Loucy (cell line): ENCODE results near the gene ANKRD30B.
"Not testable (repeated sequence)": the region's sequence is repeated elsewhere in the genome, so short reads cannot be mapped to it uniquely, and the experiment has no call there.

Experiments
- H2AFZ ChIP-seq: fragments of 200-600 bp; sonication (generic); 2 replicates; pipeline ENCODE4 v1.6.0; 2016; ENCODE audit warnings: antibody characterized with exemption, mild to moderate bottlenecking, low read length, moderate library complexity
- H3F3A ChIP-seq: fragments of 200-600 bp; 2 replicates; pipeline ENCODE4 v1.6.0; 2016; ENCODE audit warnings: antibody characterized with exemption, low read depth, mild to moderate bottlenecking
- H3K27me3 ChIP-seq: fragments of 200-600 bp; sonication (generic); 2 replicates; pipeline ENCODE4 v1.6.1; 2014; ENCODE audit warnings: low read length, mild to moderate bottlenecking; ENCODE audit not compliant: insufficient read depth, poor library complexity, severe bottlenecking
- H3K36me3 ChIP-seq: fragments of 200-600 bp; sonication (generic); 2 replicates; pipeline ENCODE4 v1.6.1; 2016; ENCODE audit warnings: low read length; ENCODE audit not compliant: insufficient read depth
- H3K4me1 ChIP-seq: fragments of 200-600 bp; sonication (generic); 2 replicates; pipeline ENCODE4 v1.5.1; 2014; ENCODE audit warnings: low read length, mild to moderate bottlenecking; ENCODE audit not compliant: insufficient read depth, poor library complexity, severe bottlenecking
- H3K4me2 ChIP-seq: fragments of 200-600 bp; sonication (generic); 2 replicates; pipeline ENCODE4 v1.6.0; 2014; ENCODE audit warnings: antibody characterized with exemption, low read length, low read depth, mild to moderate bottlenecking; ENCODE audit not compliant: poor library complexity, severe bottlenecking
- H3K4me3 ChIP-seq: fragments of 200-600 bp; sonication (generic); 2 replicates; pipeline ENCODE4 v1.5.1; 2014; ENCODE audit warnings: low read length, mild to moderate bottlenecking, mixed read lengths; ENCODE audit not compliant: poor library complexity, severe bottlenecking
- H3K79me2 ChIP-seq: fragments of 200-600 bp; sonication (generic); 2 replicates; pipeline ENCODE4 v1.6.1; 2014; ENCODE audit warnings: low read length; ENCODE audit not compliant: insufficient read depth
- H3K9ac ChIP-seq: fragments of 200-600 bp; sonication (generic); 2 replicates; pipeline ENCODE4 v1.6.0; 2014; ENCODE audit warnings: mild to moderate bottlenecking, low read depth, low read length, moderate library complexity; ENCODE audit not compliant: poor library complexity, severe bottlenecking
- H3K9me2 ChIP-seq: fragments of 200-600 bp; sonication (generic); replicated peaks from 2 replicates; pipeline ENCODE4 v1.6.1; 2016; ENCODE audit warnings: low read depth, low read length, mixed read lengths
- H3K9me3 ChIP-seq: fragments of 200-600 bp; sonication (generic); 2 replicates; pipeline ENCODE4 v1.6.1; 2014; ENCODE audit warnings: mild to moderate bottlenecking, antibody characterized with exemption, low read length, low read depth; ENCODE audit not compliant: insufficient read depth
- H4K20me1 ChIP-seq: fragments of 200-600 bp; sonication (generic); 2 replicates; pipeline ENCODE4 v1.6.0; 2014; ENCODE audit warnings: antibody characterized with exemption, low read length, mild to moderate bottlenecking; ENCODE audit not compliant: insufficient read depth, poor library complexity, severe bottlenecking
- EZH2phosphoT487 ChIP-seq: fragments of 200-600 bp; IDR thresholded peaks from 2 replicates; pipeline ENCODE4 v1.6.1; 2018; ENCODE audit warnings: antibody characterized with exemption, mild to moderate bottlenecking, moderate library complexity, borderline replicate concordance
- TF ChIP-seq, protein P1 (sequence below): fragments of 200-600 bp; sonication (generic); conservative IDR thresholded peaks from 2 replicates; pipeline ENCODE4 v1.5.1; 2014; ENCODE audit warnings: mild to moderate bottlenecking, antibody characterized with exemption, low read length

ANKRD30B gene, protein sequence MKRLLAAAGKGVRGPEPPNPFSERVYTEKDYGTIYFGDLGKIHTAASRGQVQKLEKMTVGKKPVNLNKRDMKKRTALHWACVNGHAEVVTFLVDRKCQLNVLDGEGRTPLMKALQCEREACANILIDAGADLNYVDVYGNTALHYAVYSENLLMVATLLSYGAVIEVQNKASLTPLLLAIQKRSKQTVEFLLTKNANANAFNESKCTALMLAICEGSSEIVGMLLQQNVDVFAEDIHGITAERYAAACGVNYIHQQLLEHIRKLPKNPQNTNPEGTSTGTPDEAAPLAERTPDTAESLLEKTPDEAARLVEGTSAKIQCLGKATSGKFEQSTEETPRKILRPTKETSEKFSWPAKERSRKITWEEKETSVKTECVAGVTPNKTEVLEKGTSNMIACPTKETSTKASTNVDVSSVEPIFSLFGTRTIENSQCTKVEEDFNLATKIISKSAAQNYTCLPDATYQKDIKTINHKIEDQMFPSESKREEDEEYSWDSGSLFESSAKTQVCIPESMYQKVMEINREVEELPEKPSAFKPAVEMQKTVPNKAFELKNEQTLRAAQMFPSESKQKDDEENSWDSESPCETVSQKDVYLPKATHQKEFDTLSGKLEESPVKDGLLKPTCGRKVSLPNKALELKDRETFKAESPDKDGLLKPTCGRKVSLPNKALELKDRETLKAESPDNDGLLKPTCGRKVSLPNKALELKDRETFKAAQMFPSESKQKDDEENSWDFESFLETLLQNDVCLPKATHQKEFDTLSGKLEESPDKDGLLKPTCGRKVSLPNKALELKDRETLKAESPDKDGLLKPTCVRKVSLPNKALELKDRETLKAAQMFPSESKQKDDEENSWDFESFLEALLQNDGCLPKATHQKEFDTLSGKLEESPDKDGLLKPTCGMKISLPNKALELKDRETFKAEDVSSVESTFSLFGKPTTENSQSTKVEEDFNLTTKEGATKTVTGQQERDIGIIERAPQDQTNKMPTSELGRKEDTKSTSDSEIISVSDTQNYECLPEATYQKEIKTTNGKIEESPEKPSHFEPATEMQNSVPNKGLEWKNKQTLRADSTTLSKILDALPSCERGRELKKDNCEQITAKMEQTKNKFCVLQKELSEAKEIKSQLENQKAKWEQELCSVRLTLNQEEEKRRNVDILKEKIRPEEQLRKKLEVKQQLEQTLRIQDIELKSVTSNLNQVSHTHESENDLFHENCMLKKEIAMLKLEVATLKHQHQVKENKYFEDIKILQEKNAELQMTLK (N-terminal part only)

DNA sequence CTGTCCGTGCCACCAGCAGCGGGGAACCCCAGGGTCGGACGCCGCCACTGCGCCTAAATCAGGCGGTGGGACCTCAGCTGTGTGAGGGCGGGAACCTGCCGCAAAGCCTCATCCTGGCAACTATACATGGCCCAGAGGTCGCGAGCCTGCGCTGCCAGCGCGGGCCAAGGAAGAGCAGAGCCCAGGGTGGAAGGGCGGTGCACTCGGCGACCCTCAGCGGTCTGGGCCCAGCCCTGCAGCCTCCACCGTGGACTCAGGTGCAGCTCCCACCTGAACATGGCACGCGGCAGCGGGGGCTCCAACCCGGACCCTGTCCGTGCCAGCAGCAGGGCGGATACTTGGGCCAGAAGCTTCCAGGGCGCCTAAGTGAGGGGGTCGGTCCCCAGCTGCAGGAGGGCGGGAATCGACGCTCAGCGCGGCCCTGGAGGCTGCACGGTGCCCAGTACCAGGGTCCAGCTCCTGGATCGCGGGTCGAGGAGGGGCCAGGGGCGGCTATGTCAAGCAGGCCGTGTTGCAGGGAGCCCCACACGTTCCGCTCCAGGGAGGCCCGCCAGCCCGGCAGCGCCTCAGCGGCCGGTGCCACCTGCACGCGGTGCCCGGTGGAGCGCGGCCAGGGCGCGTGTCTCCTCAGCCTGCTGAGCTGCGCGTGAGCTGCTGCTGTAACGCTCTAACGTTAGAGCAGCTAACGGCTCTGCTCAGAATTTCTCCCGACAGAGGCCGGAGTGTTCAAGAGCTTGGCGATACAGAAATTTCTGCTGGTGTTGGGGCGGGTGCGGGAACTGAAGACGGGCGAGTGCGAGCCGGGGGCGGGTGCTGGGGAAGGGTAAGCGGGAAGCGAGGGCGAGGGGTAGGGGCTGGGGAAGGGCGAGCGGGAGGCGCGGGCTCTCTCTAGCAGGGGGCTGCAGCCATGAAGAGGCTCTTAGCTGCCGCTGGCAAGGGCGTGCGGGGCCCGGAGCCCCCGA, at the start of gene ANKRD30B:
Gene ANKRD30B (plus strand): TSS at position 660 of the 962 bp plus-strand sequence. CDS start 248 bp downstream, at position 908.
- Histone ChIP-seq H3K4me2 (no peak within 1 kb of the TSS), H2AFZ (no peak within 1 kb of the TSS), H3F3A (no peaks in the 10 kb centered on the region), H3K4me3 (no peak within 1 kb of the TSS), H4K20me1 (no peaks in the 10 kb centered on the region), H3K9me3 (no peaks in the 10 kb centered on the region), H3K4me1 (no peaks in the 10 kb centered on the region), H3K27me3 (no peaks in the 10 kb centered on the region), H3K9ac (no peak within 1 kb of the TSS), H3K79me2 (no peaks in the 10 kb centered on the region), H3K36me3 (no peaks in the 10 kb centered on the region), H3K9me2 (no peaks in the 10 kb centered on the region)
- TF ChIP-seq, protein P1, sequence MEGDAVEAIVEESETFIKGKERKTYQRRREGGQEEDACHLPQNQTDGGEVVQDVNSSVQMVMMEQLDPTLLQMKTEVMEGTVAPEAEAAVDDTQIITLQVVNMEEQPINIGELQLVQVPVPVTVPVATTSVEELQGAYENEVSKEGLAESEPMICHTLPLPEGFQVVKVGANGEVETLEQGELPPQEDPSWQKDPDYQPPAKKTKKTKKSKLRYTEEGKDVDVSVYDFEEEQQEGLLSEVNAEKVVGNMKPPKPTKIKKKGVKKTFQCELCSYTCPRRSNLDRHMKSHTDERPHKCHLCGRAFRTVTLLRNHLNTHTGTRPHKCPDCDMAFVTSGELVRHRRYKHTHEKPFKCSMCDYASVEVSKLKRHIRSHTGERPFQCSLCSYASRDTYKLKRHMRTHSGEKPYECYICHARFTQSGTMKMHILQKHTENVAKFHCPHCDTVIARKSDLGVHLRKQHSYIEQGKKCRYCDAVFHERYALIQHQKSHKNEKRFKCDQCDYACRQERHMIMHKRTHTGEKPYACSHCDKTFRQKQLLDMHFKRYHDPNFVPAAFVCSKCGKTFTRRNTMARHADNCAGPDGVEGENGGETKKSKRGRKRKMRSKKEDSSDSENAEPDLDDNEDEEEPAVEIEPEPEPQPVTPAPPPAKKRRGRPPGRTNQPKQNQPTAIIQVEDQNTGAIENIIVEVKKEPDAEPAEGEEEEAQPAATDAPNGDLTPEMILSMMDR: no peak
- TF ChIP-seq EZH2phosphoT487: no peak

DNA sequence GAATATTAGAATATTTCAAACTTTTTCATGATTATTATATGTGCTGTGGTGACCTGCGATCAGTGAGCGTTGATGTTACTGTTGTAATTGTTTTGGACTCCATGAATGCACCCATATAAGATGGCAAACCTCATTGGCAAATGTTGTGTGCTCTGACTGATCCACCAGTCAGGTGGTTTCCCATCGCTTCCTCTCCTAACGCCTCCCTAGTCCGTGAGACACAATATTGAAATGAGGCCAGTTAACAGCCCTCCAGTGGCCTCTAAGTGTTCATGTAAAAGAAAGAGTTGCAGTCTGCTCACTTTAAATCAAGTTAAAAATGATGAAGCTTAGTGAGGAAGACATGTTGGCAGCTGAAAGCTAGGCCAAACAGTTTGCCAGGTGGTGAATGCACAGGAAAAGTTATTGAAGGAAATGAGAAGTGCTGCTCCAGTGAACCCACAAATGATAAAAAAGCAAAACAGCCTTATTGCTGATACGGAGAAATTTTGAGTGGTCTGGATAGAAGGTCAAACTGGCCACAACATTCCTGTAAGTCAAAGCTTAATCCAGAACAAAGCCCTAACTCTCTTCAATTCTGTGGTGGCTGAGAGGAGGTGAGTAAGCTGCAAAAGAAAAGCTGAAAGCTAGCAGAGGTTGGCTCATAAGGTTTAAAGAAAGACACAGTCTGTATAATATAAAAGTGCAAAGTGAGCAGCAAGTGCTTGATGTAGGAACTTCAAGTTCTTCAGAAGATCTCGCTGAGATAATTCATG, 46.5 kb upstream of the ANKRD30B start:
- not testable (repeated sequence) for H3K4me3 ChIP-seq, H4K20me1 ChIP-seq, H3K79me2 ChIP-seq, H3K4me2 ChIP-seq, H3K9ac ChIP-seq, H3K9me3 ChIP-seq, H3F3A ChIP-seq, H3K4me1 ChIP-seq, H2AFZ ChIP-seq, H3K9me2 ChIP-seq, H3K27me3 ChIP-seq, H3K36me3 ChIP-seq

DNA sequence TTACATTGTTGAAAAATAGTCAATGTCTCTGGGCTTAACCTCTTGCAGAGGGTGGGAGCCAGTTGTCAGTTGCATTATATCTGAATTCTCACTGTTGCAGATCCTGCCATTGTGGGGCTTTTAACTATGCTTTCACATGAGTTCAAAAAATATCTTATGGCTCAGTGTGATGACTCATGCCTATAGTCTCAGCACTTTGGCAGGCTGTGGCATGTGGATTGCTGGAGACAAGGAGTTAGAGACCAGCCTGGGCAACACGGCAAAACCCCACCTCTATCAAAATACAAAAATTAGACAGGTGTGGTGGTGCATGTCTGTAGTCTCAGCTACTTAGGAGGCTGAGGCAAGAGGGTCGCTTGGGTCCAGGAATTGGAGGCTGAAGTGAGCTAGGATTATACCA, 38.2 kb upstream of the ANKRD30B start:
- not testable (repeated sequence) for H4K20me1 ChIP-seq, H3K79me2 ChIP-seq, H3K9me3 ChIP-seq, H3K4me1 ChIP-seq, H3K27me3 ChIP-seq, H3F3A ChIP-seq, H3K4me2 ChIP-seq, H3K36me3 ChIP-seq, H3K9me2 ChIP-seq, H3K9ac ChIP-seq, H3K4me3 ChIP-seq, H2AFZ ChIP-seq

DNA sequence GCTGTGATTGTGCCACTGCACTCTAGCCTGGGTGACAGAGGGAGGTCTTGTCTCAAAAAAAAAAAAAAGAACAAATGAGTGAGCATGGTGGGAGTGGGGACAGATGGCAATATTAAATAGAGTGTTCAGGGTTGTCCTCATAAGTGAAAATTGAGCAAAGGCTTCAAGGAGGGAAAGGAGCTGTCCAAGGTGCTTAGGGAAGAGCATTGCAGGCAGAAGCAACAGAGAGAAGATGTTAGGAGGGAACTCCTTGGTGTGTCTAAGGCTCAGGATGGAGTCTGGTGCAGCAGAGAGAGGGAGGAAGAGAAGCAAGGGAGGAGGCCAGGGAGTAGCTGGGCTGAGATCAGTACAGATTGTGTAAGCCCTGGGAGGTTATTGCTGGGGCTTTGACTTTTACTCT, 26.4 kb upstream of the ANKRD30B start:
- not testable (repeated sequence) for H3K9me3 ChIP-seq, H3K4me2 ChIP-seq, H3K79me2 ChIP-seq, H4K20me1 ChIP-seq, H3K4me1 ChIP-seq, H3K4me3 ChIP-seq, H3K9me2 ChIP-seq, H3F3A ChIP-seq, H2AFZ ChIP-seq, H3K27me3 ChIP-seq, H3K36me3 ChIP-seq, H3K9ac ChIP-seq

DNA sequence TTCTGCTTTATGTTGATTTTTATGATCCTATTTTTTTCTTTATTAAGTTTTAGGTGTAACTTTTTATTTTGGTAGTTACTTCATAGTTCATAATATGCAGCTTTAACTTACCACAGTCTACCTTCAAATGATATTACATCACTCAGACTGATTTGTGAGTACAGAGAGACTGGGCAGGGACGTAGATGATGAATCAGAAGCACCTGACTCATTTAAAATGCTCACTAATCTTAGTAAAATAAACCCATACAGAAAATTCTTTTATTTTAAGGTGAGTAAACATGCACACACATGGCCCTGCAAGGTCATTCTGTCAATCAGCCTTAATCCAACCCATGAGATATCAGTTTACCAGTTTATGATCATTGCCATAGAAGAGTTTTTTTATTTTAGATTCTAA, 8.9 kb upstream of the ANKRD30B start:
- H3K4me2 ChIP-seq, H3K27me3 ChIP-seq, H3K36me3 ChIP-seq, H4K20me1 ChIP-seq, H3K79me2 ChIP-seq, H3K4me1 ChIP-seq, H3K9me2 ChIP-seq, H3K9ac ChIP-seq, H3K4me3 ChIP-seq, H3F3A ChIP-seq, H3K9me3 ChIP-seq, H2AFZ ChIP-seq: not testable (repeated sequence)
